ENCODE data around the gene ZNF581. TPM values are rescaled to one million over a fixed set of nuclear protein-coding genes. Genes with fewer than 3 reads are reported as not detected.
A peak's percentile ranks its signal among the peaks of the same experiment; 100 is the strongest.

The ZNF581 gene
- total and polyA plus RNA-seq, 5 donors from 2014 or later = 23.7 to 36.6 (median 33.8) TPM

DNA sequence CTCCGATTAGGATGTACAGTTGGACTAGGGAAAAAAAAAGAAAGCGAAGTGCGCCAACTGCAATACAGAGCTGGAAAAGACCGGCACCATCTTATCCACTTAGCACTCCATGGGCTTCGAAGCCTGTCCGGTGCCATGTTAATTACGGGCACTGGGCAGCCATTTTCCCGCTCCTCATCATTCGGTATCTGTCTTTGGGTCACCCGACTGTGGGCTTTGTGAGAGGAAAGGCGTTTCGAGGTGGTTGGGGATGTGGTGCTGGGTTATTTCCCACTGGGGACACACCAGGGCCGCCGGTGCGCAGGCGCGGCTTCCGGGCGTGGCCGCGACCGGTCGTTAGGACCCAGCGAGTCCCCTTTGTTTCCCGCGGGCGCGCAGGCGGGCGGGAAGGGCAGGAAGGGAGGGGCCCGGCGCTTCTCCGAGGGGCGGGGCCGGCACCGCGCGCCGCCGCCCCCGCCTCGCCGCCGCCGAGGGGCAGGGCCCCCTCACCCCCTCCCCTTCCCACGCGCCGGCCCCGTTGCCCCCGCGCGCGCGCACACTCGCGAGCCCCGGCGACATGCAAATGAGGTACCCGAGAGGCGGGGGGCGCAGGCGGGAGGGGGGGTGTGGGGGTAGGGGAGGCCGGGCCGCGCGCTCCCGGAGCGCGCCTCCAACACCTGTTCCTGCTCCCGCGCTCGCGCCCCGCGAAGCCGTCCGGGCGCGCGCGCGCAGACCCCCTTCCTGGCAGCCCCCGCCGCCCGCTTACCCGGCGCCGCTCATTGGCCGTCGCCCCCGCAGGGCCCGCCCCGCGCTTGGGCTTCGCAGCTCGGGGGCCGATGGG is 43.4 kb upstream of the ZNF581 start, which contains the start of gene ZNF524:
ZNF524 (plus strand) TSS at position 447 of the 820 bp plus-strand sequence. CDS start 1,825 bp downstream, outside the sequence.
- Mint-ChIP-seq H3K36me3 (peaks cover 22% of the 10 kb centered on the region), H3K4me1 (peaks cover 0 to 36% (median 23%) of the 10 kb centered on the region in 4 donors), H3K27me3 (no peaks in the 10 kb centered on the region), H3K27ac (peak within 1 kb of the TSS; percentile 98 to 99 (median 98)), H3K4me3 (peak within 1 kb of the TSS; percentile 93 to 99 (median 98)), H3K9me3 (peaks cover 0 to 2% (median 0%) of the 10 kb centered on the region in 7 donors)
- H3K4me1 ChIP-seq (ENCODE audit: control insufficient read depth, insufficient read depth, low read length, poor library complexity, severe bottlenecking) = peaks cover 19% of the 10 kb centered on the region
- DNase-seq = peak; percentile 78 to 93 (median 93)
- ATAC-seq (ENCODE audit: low read depth in 2 of 2) = peak; percentile 65 to 68
- peak within 1 kb of the TSS; percentile 97 for H3K27ac ChIP-seq (ENCODE audit: insufficient read depth, low read length, poor library complexity, severe bottlenecking)
- H3K4me3 ChIP-seq (ENCODE audit: low read depth, low read length) = peak within 1 kb of the TSS; percentile 98
- H3K36me3 ChIP-seq (ENCODE audit: control insufficient read depth, insufficient read depth, low read length) = peaks cover 14% of the 10 kb centered on the region
- no peaks in the 10 kb centered on the region for H3K9me3 ChIP-seq (ENCODE audit: control insufficient read depth in 2 of 2, low read length in 2 of 2)
- H3K27me3 ChIP-seq (ENCODE audit: control insufficient read depth, insufficient read depth, low read length) = no peaks in the 10 kb centered on the region

DNA sequence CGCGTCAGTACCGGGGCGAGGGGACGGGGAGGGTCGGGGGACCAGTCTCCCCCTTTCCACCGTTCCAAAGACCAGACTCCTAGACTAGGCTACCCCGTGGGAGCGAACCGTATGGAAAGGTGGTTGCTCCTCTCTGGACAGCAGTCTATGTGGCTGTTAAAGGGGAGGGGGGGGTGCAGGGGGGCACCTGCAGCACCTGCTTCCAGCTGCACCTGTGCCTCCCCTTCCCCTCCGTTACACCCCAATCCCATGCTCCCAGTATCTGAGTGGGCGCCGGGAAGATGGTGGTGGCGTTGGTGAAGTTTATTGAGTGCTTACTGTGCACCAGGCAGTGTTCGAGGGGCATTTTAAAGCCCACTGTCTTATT is 42.8 kb upstream of the ZNF581 start:
- H3K4me1 ChIP-seq (ENCODE audit: control insufficient read depth, insufficient read depth, low read length, poor library complexity, severe bottlenecking) = peaks cover 19% of the 10 kb centered on the region
- Mint-ChIP-seq H3K4me3 (peak overlapping the region; percentile 87 to 95 (median 88)), H3K4me1 (peaks cover 0 to 37% (median 24%) of the 10 kb centered on the region in 4 donors), H3K36me3 (peaks cover 16% of the 10 kb centered on the region), H3K9me3 (peaks cover 0 to 1% (median 0%) of the 10 kb centered on the region in 7 donors), H3K27ac (peak overlapping the region; percentile 75 to 93 (median 85)), H3K27me3 (no peaks in the 10 kb centered on the region)
- no peaks in the 10 kb centered on the region for H3K27me3 ChIP-seq (ENCODE audit: control insufficient read depth, insufficient read depth, low read length)
- H3K36me3 ChIP-seq (ENCODE audit: control insufficient read depth, insufficient read depth, low read length) = peaks cover 9% of the 10 kb centered on the region
- ATAC-seq (ENCODE audit: low read depth in 2 of 2) = no peak
- no peak for DNase-seq
- H3K27ac ChIP-seq (ENCODE audit: insufficient read depth, low read length, poor library complexity, severe bottlenecking) = peak overlapping the region; percentile 97
- peak overlapping the region; percentile 71 for H3K4me3 ChIP-seq (ENCODE audit: low read depth, low read length)
- no peaks in the 10 kb centered on the region for H3K9me3 ChIP-seq (ENCODE audit: control insufficient read depth in 2 of 2, low read length in 2 of 2)

DNA sequence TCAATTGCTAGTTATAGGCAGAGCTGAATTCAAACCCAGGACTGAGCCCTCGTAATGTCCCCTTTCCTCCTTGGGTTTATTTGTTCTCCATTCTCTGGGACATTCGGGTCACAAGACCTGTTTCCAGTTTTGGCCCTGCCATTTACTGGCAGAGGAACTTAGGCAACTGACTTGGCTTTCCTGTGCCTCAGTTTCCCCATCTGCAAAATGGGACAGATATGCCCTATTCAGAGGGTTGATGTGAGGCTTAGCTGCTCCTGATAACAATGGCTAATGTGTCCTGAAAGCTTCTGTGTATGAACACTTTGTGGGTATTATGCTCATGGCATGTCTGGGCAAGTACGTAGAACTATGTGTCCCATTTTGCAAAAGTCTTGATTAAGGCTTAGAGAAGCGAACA is 42.4 kb upstream of the ZNF581 start:
- Mint-ChIP-seq H3K4me3 (peak overlapping the region; percentile 87 to 95 (median 88)), H3K27ac (peak overlapping the region; percentile 75 to 93 (median 85)), H3K4me1 (peaks cover 0 to 40% (median 27%) of the 10 kb centered on the region in 4 donors), H3K27me3 (no peaks in the 10 kb centered on the region), H3K36me3 (peaks cover 12% of the 10 kb centered on the region), H3K9me3 (peaks cover 0 to 1% (median 0%) of the 10 kb centered on the region in 7 donors)
- ATAC-seq (ENCODE audit: low read depth in 2 of 2) (no peak), DNase-seq (peak in 1 of 3 donors; percentile 9)
- Histone ChIP-seq H3K36me3 (ENCODE audit: control insufficient read depth, insufficient read depth, low read length) (peaks cover 5% of the 10 kb centered on the region), H3K4me3 (ENCODE audit: low read depth, low read length) (peak overlapping the region; percentile 71), H3K27me3 (ENCODE audit: control insufficient read depth, insufficient read depth, low read length) (no peaks in the 10 kb centered on the region), H3K27ac (ENCODE audit: insufficient read depth, low read length, poor library complexity, severe bottlenecking) (peak overlapping the region; percentile 97), H3K9me3 (ENCODE audit: control insufficient read depth in 2 of 2, low read length in 2 of 2) (no peaks in the 10 kb centered on the region), H3K4me1 (ENCODE audit: control insufficient read depth, insufficient read depth, low read length, poor library complexity, severe bottlenecking) (peaks cover 24% of the 10 kb centered on the region)

DNA sequence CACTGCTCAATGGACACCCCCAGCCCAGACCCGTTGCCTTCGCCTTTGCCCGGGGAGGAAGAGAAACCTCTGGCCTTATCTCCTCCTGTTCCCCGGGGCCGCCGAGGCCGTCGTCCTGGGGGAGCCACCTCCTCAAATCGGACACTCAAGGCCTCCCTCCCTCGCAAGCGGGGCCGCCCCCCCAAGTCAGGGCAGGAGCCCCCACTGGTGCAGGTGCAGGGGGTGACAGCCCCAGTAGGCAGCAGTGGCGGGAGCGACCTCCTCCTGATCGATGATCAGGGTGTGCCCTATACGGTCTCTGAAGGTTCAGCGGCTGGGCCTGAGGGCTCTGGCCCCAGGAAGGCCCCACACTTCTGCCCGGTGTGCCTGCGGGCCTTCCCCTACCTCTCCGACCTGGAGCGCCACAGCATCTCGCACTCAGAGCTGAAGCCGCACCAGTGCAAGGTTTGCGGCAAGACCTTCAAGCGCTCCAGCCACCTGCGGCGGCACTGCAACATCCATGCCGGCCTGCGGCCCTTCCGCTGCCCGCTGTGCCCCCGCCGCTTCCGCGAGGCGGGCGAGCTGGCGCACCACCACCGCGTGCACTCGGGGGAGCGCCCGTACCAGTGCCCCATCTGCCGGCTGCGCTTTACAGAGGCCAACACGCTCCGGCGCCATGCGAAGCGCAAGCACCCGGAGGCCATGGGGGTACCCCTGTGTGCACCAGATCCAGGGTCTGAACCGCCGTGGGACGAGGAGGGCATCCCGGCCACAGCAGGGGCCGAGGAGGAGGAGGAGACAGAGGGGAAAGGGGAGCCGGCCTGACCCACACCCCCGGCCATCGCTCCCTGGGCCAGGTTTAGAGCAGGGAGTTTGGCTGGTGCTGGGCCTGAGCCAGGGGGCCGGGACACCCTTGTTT is 41.1 kb upstream of the ZNF581 start:
- no peak for ATAC-seq (ENCODE audit: low read depth in 2 of 2)
- no peak overlapping the region for H3K27ac Mint-ChIP-seq
- H3K9me3 Mint-ChIP-seq = peaks cover 0 to 1% (median 0%) of the 10 kb centered on the region in 7 donors
- no peaks in the 10 kb centered on the region for H3K9me3 ChIP-seq (ENCODE audit: control insufficient read depth in 2 of 2, low read length in 2 of 2)
- no peak for DNase-seq
- peaks cover 4% of the 10 kb centered on the region for H3K36me3 Mint-ChIP-seq
- no peak overlapping the region for H3K27ac ChIP-seq (ENCODE audit: insufficient read depth, low read length, poor library complexity, severe bottlenecking)
- H3K4me1 ChIP-seq (ENCODE audit: control insufficient read depth, insufficient read depth, low read length, poor library complexity, severe bottlenecking) = peaks cover 32% of the 10 kb centered on the region
- H3K4me3 ChIP-seq (ENCODE audit: low read depth, low read length) = no peak overlapping the region
- no peaks in the 10 kb centered on the region for H3K27me3 ChIP-seq (ENCODE audit: control insufficient read depth, insufficient read depth, low read length)
- H3K4me1 Mint-ChIP-seq = peaks cover 9 to 52% (median 36%) of the 10 kb centered on the region in 4 donors
- no peaks in the 10 kb centered on the region for H3K36me3 ChIP-seq (ENCODE audit: control insufficient read depth, insufficient read depth, low read length)
- peak overlapping the region in 2 of 4 donors; percentile 87 for H3K4me3 Mint-ChIP-seq
- no peaks in the 10 kb centered on the region for H3K27me3 Mint-ChIP-seq

DNA sequence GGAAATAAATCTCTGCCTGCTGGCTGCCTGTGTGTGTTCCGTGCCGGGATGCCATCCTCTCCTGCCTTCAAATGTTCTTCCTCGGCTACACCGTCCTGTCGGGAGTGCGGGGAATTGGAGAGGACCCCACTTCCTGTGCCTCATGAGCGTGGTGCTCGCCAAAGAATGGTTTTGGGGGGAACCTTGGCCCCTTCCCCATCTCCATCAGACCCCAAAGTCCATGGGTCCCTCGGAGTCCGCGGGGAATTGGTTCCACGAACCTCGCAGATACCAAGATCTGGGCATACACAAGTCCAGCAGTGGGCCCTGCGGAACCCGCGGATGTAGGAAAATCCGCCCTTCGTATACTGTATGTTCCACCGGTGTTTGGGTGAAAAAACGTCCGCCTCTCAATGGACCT is 40.3 kb upstream of the ZNF581 start:
- DNase-seq = no peak
- H3K9me3 ChIP-seq (ENCODE audit: control insufficient read depth in 2 of 2, low read length in 2 of 2) = no peaks in the 10 kb centered on the region
- H3K4me3 ChIP-seq (ENCODE audit: low read depth, low read length) = no peak overlapping the region
- H3K27me3 ChIP-seq (ENCODE audit: control insufficient read depth, insufficient read depth, low read length) = no peaks in the 10 kb centered on the region
- peak overlapping the region in 3 of 4 donors; percentile 31 to 91 (median 85) for H3K4me3 Mint-ChIP-seq
- no peak for ATAC-seq (ENCODE audit: low read depth in 2 of 2)
- H3K4me1 Mint-ChIP-seq = peaks cover 15 to 60% (median 41%) of the 10 kb centered on the region in 4 donors
- no peak overlapping the region for H3K27ac Mint-ChIP-seq
- peaks cover 0 to 1% (median 0%) of the 10 kb centered on the region in 7 donors for H3K9me3 Mint-ChIP-seq
- H3K27ac ChIP-seq (ENCODE audit: insufficient read depth, low read length, poor library complexity, severe bottlenecking) = no peak overlapping the region
- peaks cover 3% of the 10 kb centered on the region for H3K36me3 ChIP-seq (ENCODE audit: control insufficient read depth, insufficient read depth, low read length)
- peaks cover 10% of the 10 kb centered on the region for H3K36me3 Mint-ChIP-seq
- H3K4me1 ChIP-seq (ENCODE audit: control insufficient read depth, insufficient read depth, low read length, poor library complexity, severe bottlenecking) = peaks cover 32% of the 10 kb centered on the region
- no peaks in the 10 kb centered on the region for H3K27me3 Mint-ChIP-seq

DNA sequence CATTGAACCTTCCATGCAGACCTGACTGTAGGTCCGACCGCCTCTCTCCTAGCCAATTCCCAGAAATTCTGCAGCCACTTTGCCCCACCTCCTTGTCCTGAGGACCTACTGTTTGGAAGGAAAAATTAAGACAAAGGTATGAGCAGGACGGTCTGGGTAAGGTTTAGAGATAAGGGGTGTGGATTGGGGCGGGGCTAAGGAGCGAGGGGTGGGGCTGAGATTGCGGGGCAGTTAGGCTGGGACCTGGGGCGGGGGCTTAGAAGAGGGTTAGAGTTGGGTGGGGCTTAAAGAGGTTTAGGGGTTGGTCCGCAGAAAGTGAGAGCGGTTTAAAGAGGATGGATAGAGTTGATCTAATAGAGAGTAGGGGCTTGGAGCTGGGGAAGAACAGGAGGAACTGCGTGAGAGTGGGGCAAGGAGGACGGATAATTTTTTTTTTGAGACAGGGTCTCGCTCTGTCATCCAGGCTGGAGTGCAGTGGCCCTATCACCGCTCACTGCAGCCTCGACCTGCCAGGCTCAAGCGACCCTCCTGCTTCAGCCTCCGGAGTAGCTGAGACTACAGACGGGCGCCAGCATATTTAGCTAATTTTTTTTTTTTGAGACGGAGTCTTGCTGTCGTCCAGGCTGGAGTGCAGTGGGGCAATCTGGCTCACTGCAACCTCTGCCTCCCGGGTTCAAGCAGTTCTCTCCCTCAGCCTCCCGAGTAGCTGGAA is 39.7 kb upstream of the ZNF581 start:
- no peak for DNase-seq
- peaks cover 15 to 60% (median 40%) of the 10 kb centered on the region in 4 donors for H3K4me1 Mint-ChIP-seq

DNA sequence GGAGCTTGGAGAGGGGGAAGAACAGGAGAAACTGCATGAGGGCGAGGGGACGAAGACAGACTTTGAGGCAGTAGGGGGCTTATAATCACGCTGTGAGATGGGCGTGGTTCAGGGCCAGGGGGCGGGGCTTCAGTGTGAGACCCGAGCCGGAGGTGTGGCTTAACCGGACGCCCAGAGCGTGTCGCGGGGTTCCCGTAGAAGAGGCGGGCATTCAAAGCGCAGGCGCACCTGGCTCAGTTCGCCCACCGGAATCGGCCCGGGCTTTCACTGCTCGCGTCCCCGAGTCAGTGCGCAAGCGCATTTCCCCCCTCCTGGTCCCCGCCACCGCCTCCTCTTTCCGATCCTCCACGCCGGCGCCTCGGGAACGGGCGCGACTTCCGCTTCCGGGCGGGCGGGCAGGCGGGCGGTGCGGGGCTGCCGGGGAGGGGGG is 38.2 kb upstream of the ZNF581 start:
- Mint-ChIP-seq H3K9me3 (no peaks in the 10 kb centered on the region), H3K27ac (peak overlapping the region; percentile 52 to 94 (median 86)), H3K4me3 (peak overlapping the region; percentile 85 to 91 (median 88)), H3K27me3 (no peaks in the 10 kb centered on the region), H3K36me3 (peaks cover 22% of the 10 kb centered on the region), H3K4me1 (peaks cover 15 to 68% (median 42%) of the 10 kb centered on the region in 4 donors)
- Histone ChIP-seq H3K27ac (ENCODE audit: insufficient read depth, low read length, poor library complexity, severe bottlenecking) (peak overlapping the region; percentile 93), H3K9me3 (ENCODE audit: control insufficient read depth in 2 of 2, low read length in 2 of 2) (no peaks in the 10 kb centered on the region), H3K4me3 (ENCODE audit: low read depth, low read length) (peak overlapping the region; percentile 71), H3K4me1 (ENCODE audit: control insufficient read depth, insufficient read depth, low read length, poor library complexity, severe bottlenecking) (peaks cover 32% of the 10 kb centered on the region), H3K27me3 (ENCODE audit: control insufficient read depth, insufficient read depth, low read length) (no peaks in the 10 kb centered on the region), H3K36me3 (ENCODE audit: control insufficient read depth, insufficient read depth, low read length) (peaks cover 13% of the 10 kb centered on the region)
- DNase-seq (peak; percentile 97 to 98 (median 97)), ATAC-seq (ENCODE audit: low read depth in 2 of 2) (peak; percentile 77 to 78)

More for the DNA sequence above, 39.7 kb upstream of the ZNF581 start:
- Mint-ChIP-seq H3K27ac (no peak overlapping the region), H3K27me3 (no peaks in the 10 kb centered on the region), H3K4me3 (peak overlapping the region in 3 of 4 donors; percentile 85 to 91 (median 86)), H3K36me3 (peaks cover 12% of the 10 kb centered on the region), H3K9me3 (peaks cover 0 to 1% (median 0%) of the 10 kb centered on the region in 7 donors)
- peaks cover 32% of the 10 kb centered on the region for H3K4me1 ChIP-seq (ENCODE audit: control insufficient read depth, insufficient read depth, low read length, poor library complexity, severe bottlenecking)
- no peak for ATAC-seq (ENCODE audit: low read depth in 2 of 2)
- H3K27me3 ChIP-seq (ENCODE audit: control insufficient read depth, insufficient read depth, low read length) = no peaks in the 10 kb centered on the region
- no peak overlapping the region for H3K4me3 ChIP-seq (ENCODE audit: low read depth, low read length)
- no peak overlapping the region for H3K27ac ChIP-seq (ENCODE audit: insufficient read depth, low read length, poor library complexity, severe bottlenecking)
- H3K9me3 ChIP-seq (ENCODE audit: control insufficient read depth in 2 of 2, low read length in 2 of 2) = no peaks in the 10 kb centered on the region
- H3K36me3 ChIP-seq (ENCODE audit: control insufficient read depth, insufficient read depth, low read length) = peaks cover 3% of the 10 kb centered on the region
